NCI-H1092 treated with DMSO at 0.1 percent for 48 hours (cell line): ENCODE data around the gene MYBPHL.
A peak's percentile ranks its signal among the peaks of the same experiment; 100 is the strongest.

Source experiments
- DNase-seq: peaks from one replicate; lab custom pipeline; 2025; lab: John Stamatoyannopoulos, UW

The MYBPHL gene, protein sequence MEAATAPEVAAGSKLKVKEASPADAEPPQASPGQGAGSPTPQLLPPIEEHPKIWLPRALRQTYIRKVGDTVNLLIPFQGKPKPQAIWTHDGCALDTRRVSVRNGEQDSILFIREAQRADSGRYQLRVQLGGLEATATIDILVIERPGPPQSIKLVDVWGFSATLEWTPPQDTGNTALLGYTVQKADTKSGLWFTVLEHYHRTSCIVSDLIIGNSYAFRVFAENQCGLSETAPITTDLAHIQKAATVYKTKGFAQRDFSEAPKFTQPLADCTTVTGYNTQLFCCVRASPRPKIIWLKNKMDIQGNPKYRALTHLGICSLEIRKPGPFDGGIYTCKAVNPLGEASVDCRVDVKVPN

DNA sequence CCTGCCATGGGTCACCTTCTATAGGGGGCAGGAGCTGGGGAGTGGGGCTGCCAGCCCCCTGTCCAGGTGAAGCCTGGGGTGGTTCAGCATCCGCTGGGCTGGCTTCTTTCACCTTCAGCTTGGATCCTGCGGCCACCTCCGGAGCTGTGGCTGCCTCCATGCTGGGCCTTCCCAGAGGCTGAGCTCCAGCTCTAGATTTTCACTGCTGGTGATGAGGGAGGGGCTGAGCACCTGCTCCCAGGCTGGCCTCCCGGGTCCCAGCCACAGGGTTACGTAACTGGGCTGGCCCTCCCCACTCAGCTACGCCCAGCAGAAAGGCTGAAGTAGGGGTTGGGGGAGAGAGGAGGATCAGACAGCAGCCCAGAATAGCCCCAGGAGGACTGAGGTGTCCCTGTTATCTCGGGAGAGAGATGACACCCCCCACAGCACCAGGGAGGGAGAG lies at the start of gene MYBPHL:
Gene MYBPHL, minus strand, starts transcription at position 180 of the 442 bp plus-strand sequence. Its CDS starts 20 bp downstream, at position 160.
- no peak for DNase-seq

DNA sequence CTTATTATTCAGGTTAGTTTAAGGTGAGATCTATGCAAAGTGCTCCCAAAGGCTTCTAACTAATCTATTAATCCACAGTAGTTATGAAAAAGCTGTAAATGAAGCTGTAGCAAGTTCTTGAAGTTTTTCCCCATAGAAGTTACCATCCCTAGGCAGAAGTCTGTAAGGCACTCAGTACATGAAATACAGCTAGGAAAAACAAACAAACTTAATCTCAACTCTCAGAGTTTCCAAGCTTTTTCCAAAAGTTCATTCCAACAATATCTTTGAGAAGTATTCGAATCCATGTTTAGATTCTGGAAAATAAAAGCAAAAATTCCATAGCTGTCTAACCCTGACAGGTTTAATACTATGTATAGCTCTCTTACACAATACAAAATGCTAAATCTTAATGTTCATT lies 49.7 kb upstream of the MYBPHL start:
- no peak for DNase-seq

DNA sequence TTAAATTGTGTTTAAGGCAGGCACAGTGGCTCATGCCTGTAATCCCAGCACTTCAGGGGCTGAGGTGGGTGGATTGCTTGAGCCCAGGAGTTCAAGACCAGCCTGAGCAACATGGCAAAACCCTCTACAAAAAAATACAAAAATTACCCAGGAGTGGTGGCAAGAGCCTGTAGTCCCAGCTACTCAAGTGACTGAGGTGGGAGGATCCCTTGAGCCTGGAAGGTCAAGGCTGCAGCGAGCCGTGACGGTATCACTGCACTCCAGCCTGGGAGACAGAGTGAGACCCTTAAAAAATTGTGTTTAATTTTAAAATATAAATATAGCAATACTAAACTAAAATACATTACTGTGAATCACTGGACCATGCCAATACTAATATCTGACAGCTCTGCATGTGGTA lies 48.1 kb upstream of the MYBPHL start:
- no peak for DNase-seq

DNA sequence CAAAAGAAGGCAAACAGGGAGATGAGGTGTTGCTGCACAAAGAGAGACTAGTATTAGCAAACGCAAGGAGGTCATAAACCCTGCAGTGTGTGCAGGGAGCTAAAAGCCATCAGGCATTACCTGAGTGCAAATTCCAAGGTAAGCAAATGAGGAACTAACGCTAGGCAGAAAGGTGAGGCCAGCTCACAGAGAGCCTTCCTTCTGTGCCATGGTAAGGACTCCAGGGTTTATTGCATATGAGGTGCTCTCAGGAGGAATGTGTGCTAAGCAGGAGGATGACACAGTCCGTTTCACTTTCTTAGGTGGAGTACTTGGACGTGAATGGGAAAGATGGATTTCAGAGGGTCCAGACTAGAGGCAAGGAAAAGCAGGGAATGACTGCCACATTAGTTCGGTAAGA lies 44.6 kb upstream of the MYBPHL start:
- no peak for DNase-seq

- peak; percentile 19 for DNase-seq
Observed at GRCh38 chr1:109350655-109351054, 43.8 kb upstream of the MYBPHL start.

GRCh38 chr1:109350182-109350581 lies 43.4 kb upstream of the MYBPHL start:
- no peak for DNase-seq

DNA sequence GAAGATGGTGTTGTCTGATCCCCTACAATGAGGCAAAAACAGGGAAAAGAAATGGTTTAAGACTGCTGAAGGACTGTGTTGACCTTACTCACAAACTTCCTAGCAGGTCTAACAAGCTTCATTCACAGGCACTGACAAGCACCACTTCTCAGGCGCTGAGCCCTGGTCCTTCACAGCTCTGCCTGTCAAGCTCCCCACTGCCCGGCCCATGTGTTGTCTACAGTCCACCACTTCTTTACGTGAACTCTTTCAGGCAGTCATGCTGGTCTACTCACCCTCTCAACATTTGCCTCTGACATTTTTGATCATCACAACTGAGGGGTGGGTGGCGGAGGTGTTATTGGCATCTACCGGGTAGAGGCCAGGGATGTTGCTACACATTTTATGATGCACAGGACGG lies 40.7 kb upstream of the MYBPHL start:
- DNase-seq, result no peak

DNA sequence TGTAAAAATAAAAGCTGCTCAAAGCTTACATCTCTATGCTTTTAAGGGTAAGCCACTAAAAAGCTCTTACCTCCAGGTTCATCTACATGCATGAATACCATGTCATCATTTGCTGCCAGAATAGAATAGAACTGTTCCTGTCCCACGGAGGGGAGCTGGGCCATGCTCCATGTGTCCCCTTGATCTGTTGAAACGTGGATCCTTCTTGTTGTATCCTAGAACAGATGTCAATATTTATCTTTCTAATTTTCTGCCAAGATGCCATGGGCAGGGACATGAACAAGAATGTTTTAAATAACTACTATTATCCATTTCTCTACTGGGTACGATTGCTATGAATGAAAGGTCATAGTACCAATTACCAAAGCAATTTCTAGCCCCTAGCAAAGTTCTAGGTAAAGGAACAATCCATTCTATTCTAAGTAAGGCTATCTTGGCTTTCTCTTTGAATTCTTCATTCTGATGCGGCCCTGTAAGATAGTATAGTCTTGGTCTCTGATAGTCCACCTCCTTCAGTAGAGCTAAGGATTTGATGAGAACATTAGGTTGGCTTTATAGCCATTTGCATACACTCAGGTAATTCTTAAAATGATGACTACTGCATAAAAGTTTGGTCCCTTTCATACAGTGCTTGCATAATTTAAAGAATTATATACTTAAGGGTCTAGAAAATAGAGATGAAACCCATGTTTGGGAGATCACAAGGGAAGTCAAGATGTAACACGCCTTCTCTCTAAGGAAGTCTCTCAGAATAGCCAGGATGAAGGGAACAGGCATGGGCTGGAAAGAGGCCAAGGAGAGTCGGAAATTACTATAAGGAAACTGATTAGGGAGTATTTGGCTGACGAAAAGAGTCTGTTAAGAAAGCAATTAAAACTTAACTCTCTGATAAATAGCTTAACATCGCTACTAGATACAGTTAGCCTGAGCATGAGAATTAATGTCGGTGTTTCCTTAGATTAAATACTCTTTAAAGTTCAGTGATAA lies 35.4 kb upstream of the MYBPHL start:
- DNase-seq, result no peak

- no peak for DNase-seq
Observed at GRCh38 chr1:109338608-109339007, 31.8 kb upstream of the MYBPHL start.

- no peak for DNase-seq
Observed at GRCh38 chr1:109338091-109338490, 31.3 kb upstream of the MYBPHL start.

DNA sequence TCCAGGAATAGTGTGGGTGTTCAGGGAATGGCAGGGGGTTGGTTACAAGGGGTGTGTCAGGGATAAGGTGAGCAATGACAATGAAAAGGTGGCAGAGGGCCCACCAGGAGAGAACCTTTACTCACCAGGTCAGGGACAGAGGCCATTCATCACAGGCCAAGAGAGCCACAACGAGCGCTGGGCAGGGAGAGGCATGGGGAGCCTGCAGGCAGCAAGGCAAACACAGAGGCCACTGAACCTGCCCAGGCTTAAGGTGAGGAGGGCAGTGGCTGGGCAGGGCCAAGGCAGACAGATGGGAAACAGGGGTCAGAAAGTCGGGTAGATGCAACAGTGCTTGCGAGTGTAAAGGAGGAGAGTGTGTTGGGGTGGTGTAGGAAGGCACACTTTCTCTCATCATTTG lies 28.3 kb upstream of the MYBPHL start:
- no peak for DNase-seq

- no peak for DNase-seq
Observed at GRCh38 chr1:109331113-109331512, 24.3 kb upstream of the MYBPHL start.

DNA sequence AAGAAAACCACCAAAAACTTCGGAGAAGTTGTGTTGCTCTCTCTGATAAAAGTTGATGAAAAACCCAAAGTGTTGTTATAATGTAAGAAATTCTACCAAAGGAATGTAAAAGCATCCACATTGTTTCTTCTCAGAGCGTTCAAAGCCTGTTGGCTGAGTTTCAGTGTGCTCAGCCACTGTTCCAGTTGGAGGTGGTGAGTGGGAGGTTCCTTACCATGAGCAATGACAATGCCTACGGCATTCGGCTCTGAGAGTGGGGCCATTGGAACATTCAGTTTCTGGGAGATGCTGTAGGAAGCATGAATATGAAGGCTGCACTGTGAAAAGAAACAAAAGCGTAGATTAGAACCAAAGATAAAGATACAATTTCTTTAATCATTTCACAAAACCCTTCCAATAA lies 20.5 kb upstream of the MYBPHL start:
- no peak for DNase-seq

DNA sequence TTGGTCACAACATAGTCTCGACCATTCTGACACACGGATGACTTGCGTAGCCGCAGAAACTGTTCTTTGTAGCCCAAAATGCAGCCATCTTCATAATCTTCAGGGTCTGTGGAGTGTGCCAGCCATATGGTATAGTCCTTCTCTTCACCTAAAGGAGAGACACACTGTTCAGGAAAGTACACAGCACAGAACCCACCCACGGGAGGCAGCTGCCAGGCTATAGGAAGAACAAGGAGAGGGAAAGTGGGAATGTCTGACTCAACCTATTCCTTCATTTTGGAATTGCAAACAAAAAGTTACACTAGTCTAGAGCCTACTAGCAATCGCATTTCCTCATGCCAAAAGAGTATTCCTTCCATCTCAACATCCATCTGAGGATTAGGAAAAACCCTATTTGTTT lies 16.2 kb upstream of the MYBPHL start:
- no peak for DNase-seq

DNA sequence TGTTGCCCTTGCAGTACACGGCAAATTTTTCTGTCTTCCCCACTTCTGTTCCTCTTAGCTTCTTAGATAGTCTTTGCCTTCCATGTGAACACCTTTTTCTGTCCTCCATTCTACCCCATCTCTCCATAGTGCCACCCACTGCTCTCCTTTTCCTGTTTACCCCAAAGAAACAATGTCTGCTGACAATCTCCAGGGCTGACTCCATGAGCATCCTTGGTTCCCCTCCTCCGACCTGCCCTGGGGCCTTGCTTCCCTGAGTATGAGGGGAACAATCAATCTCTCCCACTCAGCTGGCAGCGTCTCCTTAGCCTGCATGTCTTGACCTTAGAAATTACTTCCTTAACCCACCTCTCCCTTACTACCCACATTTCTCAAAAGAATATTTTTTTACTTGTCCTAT lies 12.3 kb upstream of the MYBPHL start:
- no peak for DNase-seq

- DNase-seq, result no peak
Observed at GRCh38 chr1:109316506-109316905, 9.7 kb upstream of the MYBPHL start.

DNA sequence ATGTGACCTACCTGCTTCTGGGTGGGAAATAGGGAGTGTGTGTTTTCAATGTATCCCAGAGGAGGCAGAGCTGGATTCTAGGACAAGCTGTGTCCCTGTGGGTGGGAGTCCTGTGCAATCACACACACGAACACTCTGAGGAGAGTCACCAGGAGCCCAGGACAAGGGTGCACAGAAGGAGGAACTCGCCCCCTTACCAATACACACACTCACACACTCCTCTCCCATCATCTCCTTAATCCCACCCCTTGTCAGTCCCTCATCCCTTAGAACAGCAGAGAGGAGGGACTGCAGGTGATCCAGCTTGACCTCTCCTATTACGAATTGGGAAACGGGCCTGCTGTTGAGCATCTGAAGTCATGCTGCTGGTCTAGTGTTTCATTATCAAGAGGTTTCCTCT lies 8.5 kb upstream of the MYBPHL start:
- no peak for DNase-seq

- no peak for DNase-seq
Observed at GRCh38 chr1:109314795-109315194, 8.0 kb upstream of the MYBPHL start.

DNA sequence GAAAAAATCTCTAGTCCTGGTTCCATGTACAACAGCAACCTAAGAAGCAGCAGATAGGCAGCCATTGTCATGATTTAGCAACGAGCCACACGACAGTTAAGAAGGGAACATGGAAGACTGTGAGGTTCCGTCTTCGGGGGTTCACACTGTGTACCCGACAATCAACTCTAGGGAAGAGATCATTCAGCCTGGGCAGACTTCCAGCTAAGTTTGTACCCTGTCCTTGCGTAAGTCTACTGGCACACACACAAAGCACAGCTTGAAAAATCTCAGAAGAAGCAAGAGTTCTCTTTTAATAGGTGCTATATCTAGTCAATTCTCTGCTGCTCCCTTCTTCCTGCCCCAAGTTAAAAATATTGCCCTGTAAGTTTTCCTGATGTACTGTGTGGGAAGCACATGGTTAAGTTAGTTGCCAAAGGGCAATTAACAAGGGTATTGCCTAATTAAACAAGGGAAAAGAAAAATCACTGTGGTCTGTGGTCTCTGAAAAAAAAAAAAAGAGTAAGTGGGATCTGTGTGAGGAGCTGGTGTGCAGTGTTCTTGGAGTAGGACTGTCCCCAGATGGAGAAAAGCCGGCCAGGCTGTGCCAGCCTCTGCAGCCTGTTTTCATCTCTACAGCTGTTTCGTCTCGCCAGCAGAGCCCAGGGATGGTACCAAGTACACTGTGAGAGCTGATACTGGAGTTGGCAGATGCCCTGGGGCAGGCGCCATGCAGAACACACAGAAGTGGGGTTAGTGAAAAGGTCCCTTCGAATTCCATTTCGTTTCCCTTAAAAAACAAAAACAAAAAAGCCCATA lies 6.4 kb upstream of the MYBPHL start:
- no peak for DNase-seq

- no peak for DNase-seq
Observed at GRCh38 chr1:109312246-109312645, 5.4 kb upstream of the MYBPHL start.

DNA sequence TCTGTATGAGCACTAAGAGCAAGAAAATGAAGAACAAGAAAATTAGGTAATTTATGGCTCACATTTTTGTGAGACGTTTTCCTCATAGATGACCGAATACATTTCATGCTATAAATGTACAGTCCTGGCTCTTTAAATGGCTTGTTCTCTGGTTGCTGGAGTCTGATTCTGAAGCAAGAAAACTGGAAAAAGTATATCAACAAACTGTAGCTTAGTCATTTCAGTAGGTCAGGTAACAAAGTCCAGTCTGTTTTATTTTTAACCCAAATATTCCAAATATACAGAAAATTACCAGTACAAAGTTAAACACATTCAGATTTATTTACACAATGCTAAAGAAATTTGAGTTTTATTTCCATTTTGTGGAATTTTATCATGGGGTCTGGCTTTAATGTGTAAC lies 2.5 kb upstream of the MYBPHL start:
- no peak for DNase-seq
